RWPE1 (cell line): ENCODE measurements around the gene OSBPL6.
A peak's percentile ranks its signal among the peaks of the same experiment; 100 is the strongest.

ENCODE experiments used
- CTCF ChIA-PET: fragments of 350-600 bp; sonication (Branson Sonifier 250); formaldehyde crosslinking; extraction: SDS; loops from one replicate; lab custom pipeline; 2021; lab: Yijun Ruan, JAX
- POLR2A ChIA-PET: fragments of 400-600 bp; formaldehyde crosslinking; extraction: SDS; loops from one replicate; lab custom pipeline; 2020; ENCODE audit warnings: antibody characterized with exemption; ENCODE audit not compliant: low non-redundant PET; lab: Yijun Ruan, JAX
- DNase-seq: peaks from one replicate; pipeline ENCODE4 v3.0.0; 2012; ENCODE audit warnings: low spot score
- H3K27ac ChIP-seq: fragments of 450-650 bp; 2 replicates; pipeline ENCODE4 v1.5.1; 2017
- TF ChIP-seq, protein P1 (sequence below): fragments of 450-650 bp; conservative IDR thresholded peaks from 2 replicates; pipeline ENCODE4 v1.5.1; 2017; ENCODE audit warnings: low read depth, mild to moderate bottlenecking

The OSBPL6 gene

DNA sequence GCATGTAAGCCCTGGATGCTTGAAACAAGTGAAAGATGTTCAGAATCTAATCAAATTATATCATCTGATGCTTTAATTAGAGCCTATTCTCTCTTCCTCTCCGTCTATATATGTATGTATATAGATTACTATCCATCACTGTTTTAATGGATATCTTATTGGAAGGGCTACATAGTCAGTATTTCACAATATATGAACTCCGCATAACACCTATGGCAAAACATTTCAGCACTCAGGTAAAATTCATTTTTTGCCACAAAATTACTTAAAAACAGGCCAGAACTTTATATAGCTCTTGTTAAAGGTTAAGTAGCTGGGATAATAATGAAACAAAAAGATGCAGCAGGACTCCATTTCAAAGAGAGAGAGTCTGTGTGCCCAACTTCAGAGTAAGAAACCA is 258.0 kb downstream of the OSBPL6 start:
- peak overlapping the region; percentile 92 for H3K27ac ChIP-seq
- CTCF ChIA-PET = no interaction called here
- no peak for DNase-seq
- POLR2A ChIA-PET = no interaction called here
- TF ChIP-seq, protein P1, sequence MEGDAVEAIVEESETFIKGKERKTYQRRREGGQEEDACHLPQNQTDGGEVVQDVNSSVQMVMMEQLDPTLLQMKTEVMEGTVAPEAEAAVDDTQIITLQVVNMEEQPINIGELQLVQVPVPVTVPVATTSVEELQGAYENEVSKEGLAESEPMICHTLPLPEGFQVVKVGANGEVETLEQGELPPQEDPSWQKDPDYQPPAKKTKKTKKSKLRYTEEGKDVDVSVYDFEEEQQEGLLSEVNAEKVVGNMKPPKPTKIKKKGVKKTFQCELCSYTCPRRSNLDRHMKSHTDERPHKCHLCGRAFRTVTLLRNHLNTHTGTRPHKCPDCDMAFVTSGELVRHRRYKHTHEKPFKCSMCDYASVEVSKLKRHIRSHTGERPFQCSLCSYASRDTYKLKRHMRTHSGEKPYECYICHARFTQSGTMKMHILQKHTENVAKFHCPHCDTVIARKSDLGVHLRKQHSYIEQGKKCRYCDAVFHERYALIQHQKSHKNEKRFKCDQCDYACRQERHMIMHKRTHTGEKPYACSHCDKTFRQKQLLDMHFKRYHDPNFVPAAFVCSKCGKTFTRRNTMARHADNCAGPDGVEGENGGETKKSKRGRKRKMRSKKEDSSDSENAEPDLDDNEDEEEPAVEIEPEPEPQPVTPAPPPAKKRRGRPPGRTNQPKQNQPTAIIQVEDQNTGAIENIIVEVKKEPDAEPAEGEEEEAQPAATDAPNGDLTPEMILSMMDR = no peak
